DLD1 (cell line): ENCODE measurements around the gene NLRP7.
"Not testable (repeated sequence)": the region's sequence is repeated elsewhere in the genome, so short reads cannot be mapped to it uniquely, and the experiment has no call there.

ENCODE experiments used
- in situ Hi-C: cut with HindIII; loops from 2 replicates; pipeline ENCODE4 v1.10.0; 2017; ENCODE audit warnings: low sequenced_read_pairs

NLRP7 gene

DNA sequence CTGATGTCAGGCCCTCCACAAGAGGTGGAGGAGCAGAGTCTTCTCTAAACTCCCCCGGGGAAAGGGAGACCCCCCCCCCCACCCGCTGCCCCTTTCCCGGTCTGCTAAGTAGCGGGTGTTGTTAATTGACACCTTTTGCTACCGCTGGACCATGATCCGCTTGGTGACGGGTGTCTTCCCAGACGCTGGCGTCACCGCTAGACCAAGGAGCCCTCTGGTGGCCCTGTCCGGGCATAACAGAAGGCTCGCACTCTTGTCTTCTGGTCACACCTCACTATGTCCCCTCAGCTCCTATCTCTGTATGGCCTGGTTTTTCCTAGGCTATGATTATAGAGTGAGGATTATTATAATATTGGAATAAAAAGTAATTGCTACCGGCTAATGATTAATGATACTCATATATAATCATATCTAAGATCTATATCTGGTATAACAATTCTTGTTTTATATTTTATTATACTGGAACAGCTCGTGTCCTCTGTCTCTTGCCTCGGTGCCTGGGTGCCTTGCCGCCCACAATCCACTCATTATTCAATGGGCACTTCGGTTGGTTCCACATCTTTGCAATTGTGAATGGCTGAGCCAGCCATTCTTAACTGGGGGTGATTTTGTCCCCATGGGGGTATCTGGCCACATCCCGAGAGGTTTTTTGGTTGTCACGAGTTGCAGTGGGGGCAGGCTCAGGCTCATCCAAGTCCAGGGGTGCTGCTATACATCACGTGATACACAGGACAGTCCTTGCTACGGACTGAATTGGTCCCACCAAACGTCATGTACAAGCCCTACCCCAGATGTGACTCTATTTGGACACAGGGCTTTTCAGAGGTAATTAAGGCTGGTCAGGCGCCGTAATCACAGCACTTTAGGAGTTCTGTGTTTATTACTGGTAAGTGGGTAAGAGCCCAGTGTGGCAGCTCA is 27.4 kb downstream of the NLRP7 start:
- in situ Hi-C loops, result not testable (repeated sequence)

DNA sequence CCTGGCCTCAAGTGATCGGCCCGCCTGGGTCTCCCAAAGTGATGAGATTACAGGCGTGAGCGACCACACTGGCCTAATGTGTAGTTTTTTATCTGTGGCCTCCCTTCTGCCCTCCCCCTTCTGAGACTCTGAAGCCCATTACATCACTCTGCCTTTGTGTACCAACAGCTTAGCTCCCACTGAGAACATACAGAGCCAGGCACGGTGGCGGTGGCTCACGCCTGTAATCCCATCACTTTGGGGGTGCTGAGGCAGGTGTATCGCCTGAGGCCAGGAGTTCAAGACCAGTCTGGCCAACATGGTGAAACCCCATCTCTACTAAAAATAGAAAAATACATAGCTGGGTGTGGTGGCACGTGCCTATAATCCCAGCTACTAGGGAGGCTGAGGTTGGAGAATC is 28.8 kb downstream of the NLRP7 start:
- in situ Hi-C loops, result no loop called here

DNA sequence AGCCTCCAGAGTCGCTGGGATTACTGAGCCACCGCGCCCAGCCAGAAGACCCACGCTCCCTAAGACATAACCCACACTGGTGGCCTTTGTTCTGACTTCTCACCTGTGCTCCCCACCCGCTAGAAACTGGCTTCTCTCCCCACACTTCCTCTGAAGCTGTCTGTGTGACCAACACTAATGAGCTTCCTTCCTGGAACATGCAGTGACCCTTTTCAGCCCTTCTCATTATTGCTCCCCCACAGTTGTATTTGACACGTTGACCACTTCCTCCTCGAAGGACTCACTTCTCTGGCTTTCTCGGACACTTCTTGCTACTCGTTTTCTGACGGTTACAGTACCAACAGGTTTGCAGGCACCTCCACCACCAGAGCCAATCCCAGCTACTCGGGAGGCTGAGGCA is 30.5 kb downstream of the NLRP7 start:
- in situ Hi-C loops, result no loop called here

DNA sequence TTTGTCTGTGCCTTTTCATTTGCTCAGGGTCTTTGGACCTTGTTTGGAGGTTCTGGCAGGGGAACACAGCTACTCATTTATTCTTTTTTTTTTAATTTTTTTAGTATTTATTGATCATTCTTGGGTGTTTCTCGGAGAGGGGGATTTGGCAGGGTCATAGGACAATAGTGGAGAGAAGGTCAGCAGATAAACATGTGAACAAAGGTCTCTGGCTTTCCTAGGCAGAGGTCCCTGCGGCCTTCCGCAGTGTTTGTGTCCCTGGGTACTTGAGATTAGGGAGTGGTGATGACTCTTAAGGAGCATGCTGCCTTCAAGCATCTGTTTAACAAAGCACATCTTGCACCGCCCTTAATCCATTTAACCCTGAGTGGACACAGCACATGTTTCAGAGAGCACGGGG is 39.4 kb downstream of the NLRP7 start:
- in situ Hi-C loops, result not testable (repeated sequence)

DNA sequence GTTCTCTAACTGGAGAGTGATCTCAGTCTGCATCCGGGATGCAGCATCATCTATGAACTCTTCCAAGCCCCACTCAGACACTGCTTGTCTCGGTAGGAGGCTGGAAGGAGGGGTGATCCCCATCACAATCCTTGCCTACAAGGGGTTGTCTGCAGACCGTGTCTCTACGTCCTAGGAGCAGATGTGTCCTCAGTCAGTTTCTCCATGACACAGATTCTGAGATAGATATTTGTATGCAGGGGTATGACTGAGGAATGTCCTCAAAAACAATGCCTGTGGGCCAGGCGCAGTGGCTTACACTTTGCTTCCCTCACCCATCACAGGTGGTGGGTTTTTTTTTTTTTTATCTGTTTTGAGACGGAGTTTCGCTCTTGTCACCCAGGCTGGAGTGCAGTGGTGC is 40.5 kb downstream of the NLRP7 start:
- in situ Hi-C loops, result no loop called here

DNA sequence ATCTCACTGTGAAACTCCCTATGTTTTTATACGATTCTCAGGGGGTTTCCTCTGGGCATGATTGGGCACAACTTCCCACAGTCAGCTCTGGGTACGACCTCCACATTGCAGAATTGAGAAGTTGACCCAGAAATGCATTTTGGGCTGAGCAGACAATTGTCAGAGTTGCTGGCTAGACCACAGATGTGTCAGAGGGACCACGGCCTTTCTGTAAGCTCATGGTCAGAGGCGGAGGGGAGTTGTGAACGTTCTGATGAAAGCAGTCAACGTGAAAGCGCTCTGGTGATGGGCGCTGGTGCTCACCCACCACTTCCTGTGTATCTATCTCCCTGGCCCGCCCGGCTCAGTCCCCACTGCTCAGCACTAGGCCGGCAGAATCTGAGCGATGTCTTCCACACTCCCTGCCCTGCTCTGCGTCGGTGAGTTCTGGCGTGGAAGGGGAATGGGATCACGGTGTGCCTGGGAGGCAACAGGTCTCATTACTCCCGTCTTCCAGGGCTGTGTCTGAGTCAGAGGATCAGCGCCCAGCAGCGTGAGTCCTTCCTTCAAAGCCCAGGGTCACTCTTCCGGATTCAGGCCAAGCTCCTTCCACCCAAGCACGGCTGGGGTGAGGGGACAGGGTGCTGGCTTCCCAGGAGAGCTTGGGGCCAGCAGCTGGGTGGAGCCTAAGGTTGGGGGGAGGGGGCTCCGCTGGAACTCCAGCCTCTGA is 41.4 kb downstream of the NLRP7 start, which contains the start of gene NCR1:
NCR1 (plus strand) TSS at position 346 of the 709 bp plus-strand sequence; CDS start at position 386, 40 bp downstream.
- in situ Hi-C loops, result no loop called here

DNA sequence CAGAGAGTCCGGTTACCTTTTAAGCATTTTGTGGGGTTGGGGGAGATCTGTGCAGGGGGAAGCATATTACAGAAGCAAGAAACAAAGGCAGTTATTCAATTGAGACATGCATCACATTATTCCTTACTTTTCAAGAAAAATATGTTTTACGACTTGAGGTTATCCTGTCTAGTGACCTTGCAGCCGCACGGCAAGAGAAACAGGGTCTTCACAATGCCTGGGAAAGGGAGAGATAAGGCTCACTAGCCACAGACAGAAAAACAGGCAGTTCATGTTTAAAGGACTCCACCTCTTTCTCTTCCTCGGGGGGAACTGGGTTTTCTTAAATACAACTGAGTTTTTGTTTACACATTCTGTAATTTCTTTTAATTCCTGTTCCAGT is 41.9 kb downstream of the NLRP7 start:
- in situ Hi-C loops, result no loop called here

DNA sequence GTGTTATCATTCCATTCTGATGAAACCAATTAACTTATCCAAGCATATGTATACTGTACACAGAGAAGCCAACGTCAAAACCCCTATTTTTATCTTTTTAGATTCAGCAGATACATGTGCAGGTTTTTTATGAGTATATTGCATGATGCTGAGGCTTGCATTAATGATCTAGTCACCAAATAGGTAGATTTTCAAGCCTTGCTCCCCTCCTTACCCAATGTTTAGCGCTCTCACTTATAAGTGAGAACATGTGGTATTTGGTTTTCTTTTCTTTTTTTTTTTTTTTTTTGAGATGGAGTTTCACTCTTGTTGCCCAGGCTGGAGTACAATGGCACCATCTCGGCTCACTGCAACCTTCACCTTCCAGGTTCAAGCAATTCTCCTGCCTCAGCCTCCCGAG is 43.1 kb downstream of the NLRP7 start:
- in situ Hi-C loops, result not testable (repeated sequence)

DNA sequence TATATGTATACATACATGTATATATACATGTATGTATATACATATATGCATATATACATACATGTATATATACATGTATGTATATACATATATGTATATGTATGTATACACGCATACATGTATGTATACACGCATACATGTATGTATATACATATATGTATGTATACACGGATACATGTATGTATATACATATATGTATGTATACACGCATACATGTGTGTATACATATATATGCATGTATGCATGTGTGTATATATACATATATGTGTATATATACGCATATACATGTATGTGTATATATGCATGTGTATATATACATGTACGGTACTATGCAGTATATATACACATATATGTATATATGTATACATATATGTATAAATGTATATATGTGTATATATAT is 44.0 kb downstream of the NLRP7 start:
- in situ Hi-C loops, result no loop called here

DNA sequence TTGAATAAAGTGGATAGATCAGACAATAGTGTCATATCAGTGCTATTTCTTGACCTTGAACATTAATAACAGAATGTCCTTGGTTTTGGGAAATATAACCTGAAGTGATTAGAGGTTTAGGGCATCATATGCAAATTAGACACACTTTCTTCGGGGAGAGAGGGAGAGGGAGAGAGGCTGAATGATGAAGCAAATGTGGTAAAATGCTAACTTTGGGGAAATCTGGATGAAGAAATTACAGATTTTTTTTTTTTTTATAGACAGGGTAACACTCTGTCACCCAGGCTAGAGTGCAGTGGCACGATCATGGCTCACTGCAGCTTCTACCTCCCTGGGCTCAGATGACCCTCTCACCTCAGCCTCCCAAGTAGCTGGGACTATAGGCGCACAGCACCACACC is 45.3 kb downstream of the NLRP7 start:
- in situ Hi-C loops, result no loop called here

DNA sequence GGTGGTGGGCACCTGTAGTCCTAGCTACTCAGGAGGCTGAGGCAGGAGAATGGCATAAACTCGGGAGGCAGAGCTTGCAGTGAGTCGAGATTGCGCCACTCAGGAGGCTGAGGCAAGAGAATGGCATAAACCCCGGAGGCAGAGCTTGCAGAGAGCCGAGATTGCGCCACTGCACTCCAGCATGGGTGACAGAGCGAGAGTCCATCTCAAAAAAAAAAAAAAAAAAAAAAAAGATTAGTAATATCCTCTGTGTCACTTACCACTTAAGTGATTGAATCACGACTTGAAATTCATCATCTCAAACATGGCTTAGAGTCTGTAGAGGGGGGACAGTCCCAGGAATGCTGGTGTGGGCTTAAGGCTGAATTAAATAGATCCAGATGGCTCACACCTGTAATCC is 46.2 kb downstream of the NLRP7 start:
- in situ Hi-C loops, result not testable (repeated sequence)

DNA sequence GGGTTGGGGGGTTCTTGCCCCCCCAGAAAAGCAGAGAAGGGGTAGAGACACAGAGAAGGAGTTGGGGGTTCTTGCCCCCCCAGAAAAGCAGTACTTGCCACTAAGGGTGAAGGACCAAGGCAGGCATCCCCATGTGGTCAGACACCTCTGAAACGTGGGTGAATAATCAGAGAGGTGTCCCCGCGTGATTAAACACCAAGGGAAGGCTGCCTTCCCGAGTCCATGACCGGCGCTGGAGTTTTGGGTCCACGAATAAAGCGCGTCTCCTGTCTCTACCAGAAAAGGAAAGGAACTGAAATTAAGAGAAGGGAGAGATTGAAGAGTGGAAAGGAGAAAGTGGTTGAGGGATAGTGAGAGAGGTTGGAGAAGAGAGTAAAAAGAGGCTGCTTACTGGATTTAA is 47.7 kb downstream of the NLRP7 start:
- in situ Hi-C loops, result not testable (repeated sequence)

DNA sequence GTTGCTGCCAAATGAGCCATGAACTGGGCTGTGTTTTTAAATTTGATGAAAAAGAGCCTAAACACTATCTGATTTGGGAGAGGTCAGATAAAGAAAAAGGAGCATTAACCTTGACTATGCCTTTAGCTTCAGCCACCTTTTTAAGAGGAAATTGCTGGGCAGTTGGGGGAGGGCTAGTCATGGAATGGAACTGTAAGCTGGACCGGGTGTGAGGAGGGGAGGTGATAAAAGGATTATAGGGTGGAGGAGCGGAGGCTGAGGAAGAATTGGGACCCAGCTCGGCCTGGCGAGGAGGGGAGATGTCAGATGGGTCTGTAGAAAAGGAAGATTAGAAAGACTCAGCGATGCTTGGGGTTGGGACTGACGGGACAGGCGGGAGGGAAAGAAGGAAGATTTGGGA is 48.6 kb downstream of the NLRP7 start:
- in situ Hi-C loops, result not testable (repeated sequence)

DNA sequence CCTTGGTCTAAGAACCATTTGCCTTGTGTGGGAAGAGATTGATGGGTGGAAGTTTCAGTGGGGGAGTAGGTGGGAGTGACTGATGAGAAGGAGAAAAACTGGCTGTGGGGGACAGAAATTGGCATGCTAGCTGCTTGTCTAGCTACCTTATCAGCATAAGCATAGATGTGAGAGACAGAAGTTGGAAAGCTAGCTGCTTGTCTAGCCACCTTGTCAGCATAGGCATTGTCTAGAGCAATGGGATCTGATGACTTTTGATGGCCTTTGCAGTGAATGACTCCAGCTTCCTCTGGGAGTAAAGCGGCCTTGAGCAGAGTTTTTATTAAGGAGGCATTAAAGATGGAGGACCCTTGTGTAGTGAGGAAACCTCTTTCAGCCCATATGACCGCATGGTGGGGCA is 51.3 kb downstream of the NLRP7 start:
- in situ Hi-C loops, result no loop called here

DNA sequence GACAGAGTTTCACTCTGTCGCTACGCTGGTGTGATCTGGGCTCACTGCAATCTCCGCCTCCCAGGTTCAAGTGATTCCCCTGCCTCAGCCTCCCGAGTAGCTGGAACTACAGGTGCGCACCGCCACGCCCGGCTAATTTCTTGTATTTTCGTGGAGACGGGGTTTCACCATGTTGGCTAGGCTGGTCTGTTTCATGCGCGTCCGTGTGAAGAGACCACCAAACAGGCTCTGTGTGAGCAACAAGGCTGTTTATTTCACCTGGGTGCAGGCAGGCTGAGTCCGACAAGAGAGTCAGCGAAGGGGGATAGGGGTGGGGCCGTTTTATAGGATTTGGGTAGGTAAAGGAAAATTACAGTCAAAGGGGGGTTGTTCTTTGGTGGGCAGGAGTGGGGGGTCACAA is 53.2 kb downstream of the NLRP7 start:
- in situ Hi-C loops, result not testable (repeated sequence)

DNA sequence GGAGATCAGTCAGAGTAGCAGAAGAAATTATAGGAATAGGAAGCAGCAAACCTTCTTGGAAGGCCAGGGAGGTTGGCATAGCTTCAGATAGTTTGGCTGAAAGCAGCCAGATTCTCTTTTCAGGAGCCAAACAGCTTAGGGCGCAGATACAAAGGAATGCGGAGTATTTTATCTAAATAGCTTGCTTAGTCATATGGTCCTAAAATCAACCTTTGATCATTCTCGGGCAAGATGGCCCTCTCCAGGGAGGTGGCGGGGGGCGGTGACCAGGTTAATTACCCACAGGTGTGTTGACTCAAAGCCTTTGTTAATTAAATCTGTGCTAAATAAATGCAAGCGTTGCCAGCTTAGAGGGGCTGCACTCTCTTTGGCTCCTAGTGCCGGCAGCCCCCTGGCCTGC is 53.9 kb downstream of the NLRP7 start:
- in situ Hi-C loops, result no loop called here

DNA sequence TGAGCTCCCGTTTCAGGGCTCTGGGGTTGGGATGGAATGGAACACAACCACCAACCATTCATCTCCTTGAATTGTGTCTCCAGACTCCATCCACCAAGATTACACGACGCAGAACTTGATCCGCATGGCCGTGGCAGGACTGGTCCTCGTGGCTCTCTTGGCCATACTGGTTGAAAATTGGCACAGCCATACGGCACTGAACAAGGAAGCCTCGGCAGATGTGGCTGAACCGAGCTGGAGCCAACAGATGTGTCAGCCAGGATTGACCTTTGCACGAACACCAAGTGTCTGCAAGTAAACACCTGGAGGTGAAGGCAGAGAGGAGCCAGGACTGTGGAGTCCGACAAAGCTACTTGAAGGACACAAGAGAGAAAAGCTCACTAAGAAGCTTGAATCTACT is 57.8 kb downstream of the NLRP7 start:
- in situ Hi-C loops, result no loop called here

DNA sequence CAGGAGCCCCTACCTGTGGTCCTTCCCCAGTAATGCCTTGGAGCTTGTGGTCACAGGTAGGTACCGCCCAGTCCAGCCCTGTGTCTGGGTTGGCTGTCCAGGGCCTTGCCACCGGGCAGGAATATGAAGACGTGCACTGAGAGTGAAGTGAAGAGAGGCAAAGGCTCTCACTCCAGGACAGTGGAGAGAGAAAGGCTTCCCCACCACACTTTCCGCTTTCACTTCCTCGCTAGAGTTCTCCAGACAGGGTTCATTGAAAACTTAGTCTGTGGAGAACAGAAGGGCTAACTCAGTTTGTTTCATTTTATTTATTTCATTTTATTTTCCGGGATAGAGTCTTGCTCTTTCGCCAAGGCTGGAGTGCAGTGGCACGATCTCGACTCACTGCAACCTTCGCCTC is 59.1 kb downstream of the NLRP7 start:
- in situ Hi-C loops, result no loop called here

DNA sequence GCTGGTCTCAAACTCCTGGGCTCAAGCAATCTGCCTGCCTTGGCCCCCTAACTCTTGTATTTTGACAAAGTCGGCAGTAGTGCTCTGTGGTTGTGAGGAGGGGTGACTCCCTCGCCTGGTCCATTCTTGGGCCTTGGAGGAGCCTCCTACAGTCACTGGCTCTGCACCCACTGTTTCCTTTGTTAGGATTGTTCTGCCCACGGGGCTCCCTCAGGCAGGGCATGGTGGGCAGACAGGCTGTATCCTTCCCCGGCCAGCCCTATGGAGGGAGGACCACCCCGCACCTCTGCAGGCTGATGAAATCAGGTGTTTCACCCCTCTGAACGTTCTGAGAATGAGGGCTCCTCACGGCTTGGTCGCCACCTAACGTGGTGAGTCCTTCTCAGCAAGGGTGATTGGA is 64.1 kb downstream of the NLRP7 start:
- in situ Hi-C loops, result no loop called here

DNA sequence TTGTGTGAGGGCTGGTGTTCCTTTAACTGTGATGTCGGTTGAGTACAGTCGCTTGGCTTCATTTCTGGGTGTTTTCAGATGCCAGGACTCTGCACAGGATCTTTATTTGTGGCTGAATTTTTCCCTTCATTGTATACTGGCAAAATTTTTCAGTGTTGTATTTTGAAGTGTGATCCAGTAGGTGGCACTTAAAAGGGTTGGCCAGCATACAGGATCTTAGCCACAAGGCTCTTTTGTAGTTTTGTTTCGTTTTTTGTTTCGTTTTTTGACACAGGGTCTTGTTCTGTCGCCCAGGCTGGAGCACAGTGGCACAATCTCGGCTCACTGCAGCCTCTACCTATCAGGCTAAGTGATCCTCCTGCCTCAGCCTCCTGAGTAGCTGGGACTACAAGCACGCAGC is 64.6 kb downstream of the NLRP7 start:
- in situ Hi-C loops, result no loop called here

DNA sequence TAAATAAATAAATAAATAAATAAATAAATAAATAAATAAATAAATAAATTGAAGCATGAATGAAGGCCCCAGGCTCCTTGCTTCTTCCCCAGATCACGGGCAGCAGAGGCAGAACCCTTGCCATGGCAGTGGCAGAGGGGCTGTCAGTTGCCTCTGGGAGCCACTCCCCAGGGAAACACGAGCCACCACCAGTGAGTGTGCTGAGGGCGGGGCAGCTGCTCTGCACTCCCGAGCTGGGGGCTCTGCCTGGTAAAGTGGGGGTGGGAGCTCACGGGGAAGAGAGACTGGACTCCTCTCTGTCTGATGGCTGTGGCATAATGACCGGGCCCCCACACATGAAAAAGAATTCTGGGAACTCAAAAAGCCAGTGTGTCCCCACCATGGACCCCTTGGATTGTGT is 65.4 kb downstream of the NLRP7 start:
- in situ Hi-C loops, result no loop called here

DNA sequence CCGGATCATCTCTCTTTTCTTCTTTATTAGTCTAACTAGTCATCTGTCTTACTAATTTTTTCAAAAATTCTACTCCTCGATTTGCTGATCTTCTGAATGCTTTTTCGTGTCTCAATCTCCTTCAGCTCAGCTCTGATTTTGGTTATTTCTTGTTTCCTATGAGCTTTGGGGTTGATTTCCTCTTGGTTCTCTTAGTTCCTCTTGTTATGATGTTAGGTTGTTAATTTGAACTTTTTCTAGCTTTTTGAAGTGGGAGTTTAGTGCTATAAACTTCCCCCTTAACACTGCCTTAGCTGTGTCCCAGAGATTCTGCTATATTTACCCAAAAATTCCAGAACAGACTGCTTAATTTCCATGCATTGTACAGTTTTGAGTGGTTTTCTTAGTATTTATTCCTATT is 69.9 kb downstream of the NLRP7 start:
- in situ Hi-C loops, result no loop called here
